ENCODE results near the gene ZSWIM6. TPM values are rescaled to one million over a fixed set of nuclear protein-coding genes. Genes with fewer than 3 reads are reported as not detected.
A peak's percentile ranks its signal among the peaks of the same experiment; 100 is the strongest.

Gene ZSWIM6
- polyA plus RNA-seq, 2 of the 4 experiments (the other 2 are of a cell fraction): 8.9 to 18.0 TPM

DNA sequence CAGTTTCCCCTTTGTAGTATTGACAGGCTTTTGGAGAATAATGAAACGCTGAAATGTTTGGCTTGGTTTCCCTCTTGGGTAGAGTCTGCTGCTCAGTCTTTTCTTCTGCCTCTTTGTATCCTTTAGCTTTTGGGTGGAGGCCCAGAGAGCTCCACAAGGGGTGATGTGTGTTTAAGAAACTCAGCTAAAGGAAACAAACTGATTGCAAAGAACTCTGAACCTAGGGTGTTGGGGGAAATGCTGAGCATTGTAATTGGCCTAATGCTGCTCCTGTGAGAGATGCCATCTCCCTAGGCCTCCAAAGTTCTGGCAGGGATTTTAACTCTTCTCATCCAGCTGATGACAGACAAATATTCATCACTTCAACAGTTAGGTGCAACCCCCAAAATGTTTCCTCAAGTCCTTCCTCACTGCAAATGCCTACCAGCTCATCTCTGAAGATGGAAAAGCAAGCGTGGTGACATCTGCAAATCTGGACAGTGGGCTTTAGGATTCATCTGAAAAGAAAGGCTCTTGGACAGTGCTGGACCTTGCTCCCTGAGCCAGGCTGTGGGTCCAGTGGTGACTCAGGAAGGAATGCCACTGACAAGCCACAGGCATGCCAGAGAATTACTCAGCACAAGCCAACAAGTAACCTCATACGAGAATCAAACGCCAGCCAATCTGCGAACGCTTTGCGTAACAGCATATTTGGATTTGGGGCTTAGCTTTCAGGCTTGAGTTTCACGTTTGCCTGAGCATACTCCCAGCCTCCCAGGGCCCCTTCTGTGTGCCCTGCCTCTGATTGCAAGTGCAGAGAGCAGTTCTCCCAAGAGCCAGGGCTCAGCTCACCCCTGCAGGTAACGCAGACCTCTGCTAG, 30.5 kb upstream of the ZSWIM6 start (continued):
- TF ChIP-seq JUN (IDR thresholded peaks at IDR 0.05): peak in 1 of 2 experiments; percentile 79; a peak in 3 of 5 replicates
- no peak for TF ChIP-seq FOXS1 (CRISPR knock-in tag; IDR thresholded peaks at IDR 0.05)
- TF ChIP-seq, protein P1, sequence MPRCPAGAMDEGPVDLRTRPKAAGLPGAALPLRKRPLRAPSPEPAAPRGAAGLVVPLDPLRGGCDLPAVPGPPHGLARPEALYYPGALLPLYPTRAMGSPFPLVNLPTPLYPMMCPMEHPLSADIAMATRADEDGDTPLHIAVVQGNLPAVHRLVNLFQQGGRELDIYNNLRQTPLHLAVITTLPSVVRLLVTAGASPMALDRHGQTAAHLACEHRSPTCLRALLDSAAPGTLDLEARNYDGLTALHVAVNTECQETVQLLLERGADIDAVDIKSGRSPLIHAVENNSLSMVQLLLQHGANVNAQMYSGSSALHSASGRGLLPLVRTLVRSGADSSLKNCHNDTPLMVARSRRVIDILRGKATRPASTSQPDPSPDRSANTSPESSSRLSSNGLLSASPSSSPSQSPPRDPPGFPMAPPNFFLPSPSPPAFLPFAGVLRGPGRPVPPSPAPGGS (IDR thresholded peaks at IDR 0.05): no peak
- TF ChIP-seq ESRRA (IDR thresholded peaks at IDR 0.05; ENCODE audit: borderline replicate concordance, low read length): no peak
- no peak for TF ChIP-seq KDM1A (IDR thresholded peaks at IDR 0.05; ENCODE audit: low read depth)
- TF ChIP-seq KDM5A (IDR thresholded peaks at IDR 0.05): no peak
- TF ChIP-seq POLR2AphosphoS2 (conservative IDR thresholded peaks at IDR 0.05; ENCODE audit: low read length): 0 out of 2 replicates have a peak, but pooled peaks have one; percentile 53
- no peak for TF ChIP-seq NFE2L2 (conservative IDR thresholded peaks at IDR 0.05; ENCODE audit: low read length)
- no peak for TF ChIP-seq PHF8 (IDR thresholded peaks at IDR 0.05; ENCODE audit: borderline replicate concordance, low read depth)
- TF ChIP-seq HOXA7 (CRISPR knock-in tag; IDR thresholded peaks at IDR 0.05): no peak; the same call in 1 of the 2 replicates
- no peak for TF ChIP-seq CBX2 (IDR thresholded peaks at IDR 0.05; ENCODE audit: borderline replicate concordance, low read depth)
- TF ChIP-seq, protein P2, sequence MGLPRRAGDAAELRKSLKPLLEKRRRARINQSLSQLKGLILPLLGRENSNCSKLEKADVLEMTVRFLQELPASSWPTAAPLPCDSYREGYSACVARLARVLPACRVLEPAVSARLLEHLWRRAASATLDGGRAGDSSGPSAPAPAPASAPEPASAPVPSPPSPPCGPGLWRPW (IDR thresholded peaks at IDR 0.05): no peak
- no peak for TF ChIP-seq ZSCAN20 (CRISPR knock-in tag; IDR thresholded peaks at IDR 0.05)
- TF ChIP-seq, protein P3, sequence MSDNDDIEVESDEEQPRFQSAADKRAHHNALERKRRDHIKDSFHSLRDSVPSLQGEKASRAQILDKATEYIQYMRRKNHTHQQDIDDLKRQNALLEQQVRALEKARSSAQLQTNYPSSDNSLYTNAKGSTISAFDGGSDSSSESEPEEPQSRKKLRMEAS (IDR thresholded peaks at IDR 0.05): peak; percentile 90
- no peak for TF ChIP-seq RFX5 (IDR thresholded peaks at IDR 0.05)
- no peak for TF ChIP-seq HOXB13 (CRISPR knock-in tag; IDR thresholded peaks at IDR 0.05; ENCODE audit: low read depth)
- no peak for TF ChIP-seq ZNF302 (CRISPR knock-in tag; IDR thresholded peaks at IDR 0.05)
- no peak for TF ChIP-seq CHD4 (IDR thresholded peaks at IDR 0.05; ENCODE audit: borderline replicate concordance)
- peak; percentile 76 for TF ChIP-seq MAFK (IDR thresholded peaks at IDR 0.05; ENCODE audit: partially characterized antibody)
- TF ChIP-seq, protein P4, sequence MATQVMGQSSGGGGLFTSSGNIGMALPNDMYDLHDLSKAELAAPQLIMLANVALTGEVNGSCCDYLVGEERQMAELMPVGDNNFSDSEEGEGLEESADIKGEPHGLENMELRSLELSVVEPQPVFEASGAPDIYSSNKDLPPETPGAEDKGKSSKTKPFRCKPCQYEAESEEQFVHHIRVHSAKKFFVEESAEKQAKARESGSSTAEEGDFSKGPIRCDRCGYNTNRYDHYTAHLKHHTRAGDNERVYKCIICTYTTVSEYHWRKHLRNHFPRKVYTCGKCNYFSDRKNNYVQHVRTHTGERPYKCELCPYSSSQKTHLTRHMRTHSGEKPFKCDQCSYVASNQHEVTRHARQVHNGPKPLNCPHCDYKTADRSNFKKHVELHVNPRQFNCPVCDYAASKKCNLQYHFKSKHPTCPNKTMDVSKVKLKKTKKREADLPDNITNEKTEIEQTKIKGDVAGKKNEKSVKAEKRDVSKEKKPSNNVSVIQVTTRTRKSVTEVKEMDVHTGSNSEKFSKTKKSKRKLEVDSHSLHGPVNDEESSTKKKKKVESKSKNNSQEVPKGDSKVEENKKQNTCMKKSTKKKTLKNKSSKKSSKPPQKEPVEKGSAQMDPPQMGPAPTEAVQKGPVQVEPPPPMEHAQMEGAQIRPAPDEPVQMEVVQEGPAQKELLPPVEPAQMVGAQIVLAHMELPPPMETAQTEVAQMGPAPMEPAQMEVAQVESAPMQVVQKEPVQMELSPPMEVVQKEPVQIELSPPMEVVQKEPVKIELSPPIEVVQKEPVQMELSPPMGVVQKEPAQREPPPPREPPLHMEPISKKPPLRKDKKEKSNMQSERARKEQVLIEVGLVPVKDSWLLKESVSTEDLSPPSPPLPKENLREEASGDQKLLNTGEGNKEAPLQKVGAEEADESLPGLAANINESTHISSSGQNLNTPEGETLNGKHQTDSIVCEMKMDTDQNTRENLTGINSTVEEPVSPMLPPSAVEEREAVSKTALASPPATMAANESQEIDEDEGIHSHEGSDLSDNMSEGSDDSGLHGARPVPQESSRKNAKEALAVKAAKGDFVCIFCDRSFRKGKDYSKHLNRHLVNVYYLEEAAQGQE (IDR thresholded peaks at IDR 0.05): no peak
- TF ChIP-seq FOSB (CRISPR knock-in tag; IDR thresholded peaks at IDR 0.05): no peak
- no peak for TF ChIP-seq NPAS2 (CRISPR knock-in tag; IDR thresholded peaks at IDR 0.05; ENCODE audit: borderline replicate concordance)
- TF ChIP-seq NR3C1 (IDR thresholded peaks at IDR 0.05): no peak
- no peak for TF ChIP-seq SREBF2 (IDR thresholded peaks at IDR 0.05)
